GM12878 (cell line): Measurements from ENCODE around the gene SH3BGRL3. TPM values are rescaled to one million over a fixed set of nuclear protein-coding genes. Genes with fewer than 3 reads are reported as not detected.

Experiments used
- ATAC-seq: fragments of 200-7000 bp; cut with Tn5 transposase; 3 replicates; pipeline ENCODE4 v1.9.1; 2020; ENCODE audit warnings: mild to moderate bottlenecking, moderate library complexity
- BruUV-seq: library from RNA; stranded (reverse); fragments of 400-500 nt; replicated peaks from 2 replicates; lab custom pipeline; 2021; lab: Mats Ljungman, UMichigan
- CTCF ChIA-PET: fragments of 300-600 bp; sonication (Branson Sonifier 250); formaldehyde crosslinking; extraction: SDS; loops from one replicate; lab custom pipeline; 2021; ENCODE audit warnings: inconsistent platforms; lab: Yijun Ruan, JAX
- POLR2A ChIA-PET: fragments of 350-600 bp; formaldehyde crosslinking; extraction: SDS; loops from one replicate; lab custom pipeline; 2021; ENCODE audit warnings: inconsistent platforms; lab: Charles Lee
- RAD21 ChIA-PET: fragments of 300-600 bp; sonication (Branson Sonifier 250); formaldehyde crosslinking; loops from one replicate; lab custom pipeline; 2023; ENCODE audit warnings: antibody characterized with exemption; ENCODE audit not compliant: unreplicated experiment; lab: Charles Lee
- SMC1A ChIA-PET: fragments of 300-600 bp; sonication (Branson Sonifier 250); formaldehyde crosslinking; loops from one replicate; lab custom pipeline; 2023; ENCODE audit not compliant: unreplicated experiment, uncharacterized antibody; lab: Charles Lee
- DNase-seq: peaks from one replicate; pipeline ENCODE4 v3.0.0-alpha.2; 2011; ENCODE audit warnings: low read depth, low spot score
- FAIRE-seq: peaks from 3 replicates; lab custom pipeline; 2011; peaks lifted over from hg19 to GRCh38; lab: Jason Lieb, UNC
- H2AFZ ChIP-seq: 2 replicates; pipeline ENCODE4 v1.6.0; 2011; ENCODE audit warnings: low read depth, low read length, control low read depth; ENCODE audit not compliant: control insufficient read depth
- H3K27ac ChIP-seq: 2 replicates; pipeline ENCODE4 v1.5.1; 2011; ENCODE audit warnings: control low read depth; ENCODE audit not compliant: control insufficient read depth, insufficient read depth
- H3K27me3 ChIP-seq, 2 experiments: replicated peaks in 1 of 2; 2 replicates each; pipeline versions ENCODE4 v1.6.0 to v1.6.1; 2011; ENCODE audit warnings: low read length in 1 of 2; ENCODE audit not compliant: control insufficient read depth in 2 of 2, insufficient read depth in 2 of 2
- H3K36me3 ChIP-seq, 2 experiments: 2 replicates each; pipeline ENCODE4 v1.5.1; 2011; ENCODE audit warnings: low read length in 1 of 2; ENCODE audit not compliant: control insufficient read depth in 2 of 2, insufficient read depth in 2 of 2
- H3K4me1 ChIP-seq: 2 replicates; pipeline ENCODE4 v1.6.1; 2011; ENCODE audit warnings: mild to moderate bottlenecking, low read length, moderate library complexity, mixed read lengths; ENCODE audit not compliant: control insufficient read depth, insufficient read depth
- H3K4me2 ChIP-seq: 2 replicates; pipeline ENCODE4 v1.6.0; 2011; ENCODE audit warnings: control low read depth; ENCODE audit not compliant: control insufficient read depth, insufficient read depth
- H3K4me3 ChIP-seq: fragments of 200-600 bp; sonication (generic); 2 replicates; pipeline ENCODE4 v1.5.1; 2016
- H3K79me2 ChIP-seq: 2 replicates; pipeline ENCODE4 v1.6.0; 2011; ENCODE audit warnings: low read length; ENCODE audit not compliant: control insufficient read depth, insufficient read depth
- H3K9ac ChIP-seq: 2 replicates; pipeline ENCODE4 v1.8.0; 2011; ENCODE audit warnings: low read length, control low read depth, mixed read lengths; ENCODE audit not compliant: control insufficient read depth, insufficient read depth
- H3K9me3 ChIP-seq: replicated peaks from 3 replicates; pipeline ENCODE4 v1.5.1; 2011; ENCODE audit warnings: mild to moderate bottlenecking, low read length; ENCODE audit not compliant: control insufficient read depth, insufficient read depth
- H4K20me1 ChIP-seq: 2 replicates; pipeline ENCODE4 v1.6.0; 2011; ENCODE audit not compliant: control insufficient read depth, insufficient read depth
- RAD21 ChIP-seq: IDR thresholded peaks from 2 replicates; pipeline ENCODE4 v1.6.1; 2011; ENCODE audit warnings: mild to moderate bottlenecking, low read depth, low read length, moderate library complexity; ENCODE audit not compliant: insufficient read depth
- RFX5 ChIP-seq: IDR thresholded peaks from 2 replicates; pipeline ENCODE4 v1.6.1; 2011; ENCODE audit warnings: low read depth, low read length, improper control_type of control experiment
- WGBS: methylation state at CpG from one replicate; pipeline ENCODE4 v1.1.6; 2016; ENCODE audit warnings: low lambda C conversion rate; ENCODE audit not compliant: insufficient replicate concordance, insufficient coverage; ENCODE audit errors: missing lambda C conversion rate; 5-methylcytosine and 5-hydroxymethylcytosine counted together
- in situ Hi-C: fragments of 300-500 bp; cut with MboI; formaldehyde crosslinking; loops from 9 replicates; pipeline ENCODE4 v1.14.3; 2018; ENCODE audit warnings: mixed read lengths
- intact Hi-C: fragments of 100-400 bp; cut with micrococcal nuclease; formaldehyde crosslinking; loops from one replicate; pipeline ENCODE4 v1.14.2; 2022; ENCODE audit not compliant: unreplicated experiment
- polyA plus RNA-seq, 11 experiments: library from polyadenylated mRNA; depleted of rRNA in 4 of 11; unstranded in 6 of 11; stranded (reverse) in 5 of 11; fragments of >200 nt; fragmentation: Nextera tagmentation in 4 of 11; fragmentation: Illumina TruSeq in 1 of 11; extraction: Ambion mirVana in 4 of 11; extraction: Trizol in 1 of 11; gene quantifications; 1 replicate in 1 of 11; 2 replicates in 10 of 11; pipeline versions ENCODE4 v1.2.1 to v1.2.3, GENCODE V29; 2011 to 2016; ENCODE audit warnings: inconsistent platforms in 2 of 11, missing spikeins in 2 of 11, low read depth in 1 of 11
- total RNA-seq, 4 experiments: library from RNA; depleted of rRNA in 3 of 4; stranded (reverse); fragments of >200 nt in 3 of 4; fragmentation: Illumina TruSeq in 1 of 4; extraction: Trizol in 1 of 4; gene quantifications; 2 replicates each; pipeline versions ENCODE4 v1.2.1 to v1.2.3, GENCODE V29; 2013 to 2021
- TF ChIP-seq, protein P1 (sequence below): fragments of 450-650 bp; IDR thresholded peaks from 2 replicates; pipeline ENCODE4 v1.6.1; 2016; ENCODE audit warnings: mild to moderate bottlenecking
- TF ChIP-seq, protein P2 (sequence below), 3 experiments: IDR thresholded peaks in 2 of 3; conservative IDR thresholded peaks in 1 of 3; 2 replicates each; pipeline ENCODE4 v1.5.1; 2011; ENCODE audit warnings: low read depth in 3 of 3, low read length in 3 of 3, mild to moderate bottlenecking in 3 of 3, control low read depth in 2 of 3, moderate library complexity in 2 of 3, inconsistent platforms in 1 of 3, mixed read lengths in 1 of 3; ENCODE audit not compliant: control insufficient read depth in 2 of 3, insufficient read depth in 1 of 3; ENCODE audit errors: extremely low read depth in 1 of 3

The SH3BGRL3 gene
- total and polyA plus RNA-seq, 10 of the 15 experiments (the other 5 are each of a cell fraction or from before 2014, with no cell fraction given) = 39.7 to 390 (median 118) TPM

DNA sequence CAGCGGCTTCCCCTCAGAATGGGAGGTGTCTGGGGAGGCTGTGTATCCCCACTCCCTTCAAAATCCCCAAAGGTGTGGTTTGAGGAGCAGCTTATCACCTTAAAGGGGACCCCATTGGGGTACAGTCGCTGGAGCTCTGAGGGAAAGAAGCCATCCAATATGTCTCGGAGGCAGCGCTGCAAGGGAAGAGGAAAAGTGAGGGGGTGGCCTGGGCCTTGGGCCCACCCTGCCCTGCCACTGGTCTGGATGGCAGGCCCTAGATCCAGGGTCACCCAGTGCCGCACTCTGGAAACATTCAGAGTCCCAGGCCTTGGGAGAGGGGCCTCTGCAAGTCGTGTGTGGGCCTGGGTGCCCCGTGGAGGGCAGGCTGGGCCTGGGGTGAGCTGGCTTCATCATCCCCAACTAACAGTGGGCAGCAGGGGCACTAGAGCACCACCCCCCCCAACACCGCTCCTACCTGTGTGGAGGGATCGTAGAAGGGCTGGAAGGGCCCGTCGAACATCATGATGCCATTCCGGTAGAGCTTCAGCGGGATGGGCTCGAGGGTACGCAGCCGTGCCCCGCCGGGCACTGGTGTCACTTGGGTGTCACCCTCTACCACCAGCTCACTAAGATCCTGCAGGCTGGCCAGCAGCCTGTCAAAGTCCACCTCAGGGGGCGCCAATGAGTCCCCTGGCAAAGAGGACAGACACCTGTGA is 5.6 kb downstream of the SH3BGRL3 start:
- no peak for FAIRE-seq
- CTCF ChIA-PET = interaction anchor here (0.6 to 18.0 kb wide), 26 partner anchors 10 to 737 kb away, joined by 3 to 879 read pairs (median 10); partner anchors contain the start of genes CD52, CEP85, UBXN11 and ZNF593
- peak; percentile 32 for ATAC-seq
- BruUV-seq = no TSS peak
- Histone ChIP-seq H3K79me2 (peaks cover 12% of the 10 kb centered on the region), H3K9ac (no peak overlapping the region), H4K20me1 (no peaks in the 10 kb centered on the region), H3K27me3 (no peaks in the 10 kb centered on the region), H3K9me3 (no peaks in the 10 kb centered on the region), H3K4me3 (no peak overlapping the region), H2AFZ (no peak overlapping the region), H3K4me2 (no peak overlapping the region), H3K27ac (no peak overlapping the region)
- SMC1A ChIA-PET = interaction anchor here (0.6 to 11.1 kb wide), 16 partner anchors 10 to 242 kb away, joined by 3 to 474 read pairs (median 6); partner anchors contain the start of genes CD52 and UBXN11
- in situ Hi-C loops = loop anchor here (5.0 kb wide), 1 partner anchor 37 kb away; no protein-coding TSS in a partner anchor
- TF ChIP-seq, protein P1, sequence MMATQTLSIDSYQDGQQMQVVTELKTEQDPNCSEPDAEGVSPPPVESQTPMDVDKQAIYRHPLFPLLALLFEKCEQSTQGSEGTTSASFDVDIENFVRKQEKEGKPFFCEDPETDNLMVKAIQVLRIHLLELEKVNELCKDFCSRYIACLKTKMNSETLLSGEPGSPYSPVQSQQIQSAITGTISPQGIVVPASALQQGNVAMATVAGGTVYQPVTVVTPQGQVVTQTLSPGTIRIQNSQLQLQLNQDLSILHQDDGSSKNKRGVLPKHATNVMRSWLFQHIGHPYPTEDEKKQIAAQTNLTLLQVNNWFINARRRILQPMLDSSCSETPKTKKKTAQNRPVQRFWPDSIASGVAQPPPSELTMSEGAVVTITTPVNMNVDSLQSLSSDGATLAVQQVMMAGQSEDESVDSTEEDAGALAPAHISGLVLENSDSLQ = 0 out of 2 replicates have a peak, but pooled peaks have one; percentile 14
- TF ChIP-seq, protein P2, sequence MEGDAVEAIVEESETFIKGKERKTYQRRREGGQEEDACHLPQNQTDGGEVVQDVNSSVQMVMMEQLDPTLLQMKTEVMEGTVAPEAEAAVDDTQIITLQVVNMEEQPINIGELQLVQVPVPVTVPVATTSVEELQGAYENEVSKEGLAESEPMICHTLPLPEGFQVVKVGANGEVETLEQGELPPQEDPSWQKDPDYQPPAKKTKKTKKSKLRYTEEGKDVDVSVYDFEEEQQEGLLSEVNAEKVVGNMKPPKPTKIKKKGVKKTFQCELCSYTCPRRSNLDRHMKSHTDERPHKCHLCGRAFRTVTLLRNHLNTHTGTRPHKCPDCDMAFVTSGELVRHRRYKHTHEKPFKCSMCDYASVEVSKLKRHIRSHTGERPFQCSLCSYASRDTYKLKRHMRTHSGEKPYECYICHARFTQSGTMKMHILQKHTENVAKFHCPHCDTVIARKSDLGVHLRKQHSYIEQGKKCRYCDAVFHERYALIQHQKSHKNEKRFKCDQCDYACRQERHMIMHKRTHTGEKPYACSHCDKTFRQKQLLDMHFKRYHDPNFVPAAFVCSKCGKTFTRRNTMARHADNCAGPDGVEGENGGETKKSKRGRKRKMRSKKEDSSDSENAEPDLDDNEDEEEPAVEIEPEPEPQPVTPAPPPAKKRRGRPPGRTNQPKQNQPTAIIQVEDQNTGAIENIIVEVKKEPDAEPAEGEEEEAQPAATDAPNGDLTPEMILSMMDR (IDR thresholded peaks at IDR 0.05 in 2 of 3, conservative IDR thresholded peaks at IDR 0.05 in 1 of 3; ENCODE audit: control insufficient read depth in 2 of 3, extremely low read depth in 1 of 3, insufficient read depth in 1 of 3, low read depth in 3 of 3, low read length in 3 of 3) = peak; percentile 30 to 55 (median 55)
- TF ChIP-seq RFX5 (no peak), RAD21 (0 out of 2 replicates have a peak, but pooled peaks have one; percentile 22)
- TF ChIP-seq, all 136 proteins: peak for 3
- ChIA-PET RAD21 (interaction anchor here (0.6 to 8.7 kb wide), 14 partner anchors 10 to 938 kb away, joined by 3 to 477 read pairs (median 8); partner anchors contain the start of genes CD52, DHDDS and UBXN11), POLR2A (interaction anchor here (1.3 to 9.2 kb wide), 2 partner anchors 22 to 33 kb away, joined by 12 to 253 read pairs; partner anchors contain the start of gene CD52)
- intact Hi-C loops = loop anchor here (1.0 to 2.0 kb wide), 3 partner anchors 36 to 131 kb away; no protein-coding TSS in a partner anchor
- Histone ChIP-seq H3K36me3 (peaks cover 3 to 4% of the 10 kb centered on the region in 2 experiments; a peak in 2 of 4 replicates), H3K4me1 (peaks cover 76% of the 10 kb centered on the region)
- no peak for DNase-seq
- 67% methylated on average over 19 of the region's 19 CpGs for WGBS
